ENCODE results near the gene THOC3.
"Not testable (repeated sequence)": the region's sequence is repeated elsewhere in the genome, so short reads cannot be mapped to it uniquely, and the experiment has no call there.

THOC3 gene, protein sequence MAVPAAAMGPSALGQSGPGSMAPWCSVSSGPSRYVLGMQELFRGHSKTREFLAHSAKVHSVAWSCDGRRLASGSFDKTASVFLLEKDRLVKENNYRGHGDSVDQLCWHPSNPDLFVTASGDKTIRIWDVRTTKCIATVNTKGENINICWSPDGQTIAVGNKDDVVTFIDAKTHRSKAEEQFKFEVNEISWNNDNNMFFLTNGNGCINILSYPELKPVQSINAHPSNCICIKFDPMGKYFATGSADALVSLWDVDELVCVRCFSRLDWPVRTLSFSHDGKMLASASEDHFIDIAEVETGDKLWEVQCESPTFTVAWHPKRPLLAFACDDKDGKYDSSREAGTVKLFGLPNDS

DNA sequence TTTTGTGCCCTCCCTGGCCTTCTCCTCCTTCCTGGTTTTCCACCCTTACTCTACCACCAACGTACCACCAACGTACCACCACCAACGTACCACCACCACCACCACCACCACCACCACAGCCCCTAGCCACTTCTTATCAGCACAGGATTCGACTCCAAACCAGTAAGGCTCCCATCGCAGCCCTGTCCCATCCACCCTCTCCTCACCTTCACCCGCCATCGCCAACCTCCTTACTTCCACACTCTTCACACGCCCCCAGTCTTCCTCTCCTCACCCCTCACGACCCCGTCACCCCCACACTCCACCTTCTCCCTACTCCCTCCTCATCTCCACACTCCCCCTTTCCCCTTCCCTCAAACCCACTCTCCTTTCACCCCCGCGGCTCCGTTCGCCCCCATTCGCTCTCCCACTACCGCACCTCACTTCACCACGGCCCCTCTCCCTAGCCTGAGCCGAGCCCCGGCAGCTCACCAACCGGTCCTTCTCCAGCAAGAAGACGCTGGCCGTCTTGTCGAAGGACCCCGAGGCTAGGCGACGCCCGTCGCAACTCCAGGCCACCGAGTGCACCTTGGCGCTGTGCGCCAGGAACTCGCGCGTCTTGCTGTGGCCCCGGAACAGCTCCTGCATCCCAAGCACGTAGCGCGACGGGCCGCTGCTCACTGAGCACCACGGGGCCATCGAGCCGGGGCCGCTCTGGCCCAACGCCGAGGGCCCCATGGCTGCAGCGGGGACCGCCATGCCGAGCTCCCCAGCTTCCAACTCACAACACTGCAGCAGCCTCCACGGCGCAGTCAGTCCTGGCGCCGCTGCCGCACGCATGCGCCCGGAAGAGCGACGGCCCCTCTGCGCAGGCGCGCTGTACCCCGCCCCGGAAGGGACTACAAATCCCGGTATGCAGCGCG lies at the start of gene THOC3:
Gene THOC3, minus strand, starts transcription at position 845 of the 902 bp plus-strand sequence. Its CDS starts 107 bp downstream, at position 738.
- DNase-seq (ENCODE audit: low read depth): peak; percentile 52

DNA sequence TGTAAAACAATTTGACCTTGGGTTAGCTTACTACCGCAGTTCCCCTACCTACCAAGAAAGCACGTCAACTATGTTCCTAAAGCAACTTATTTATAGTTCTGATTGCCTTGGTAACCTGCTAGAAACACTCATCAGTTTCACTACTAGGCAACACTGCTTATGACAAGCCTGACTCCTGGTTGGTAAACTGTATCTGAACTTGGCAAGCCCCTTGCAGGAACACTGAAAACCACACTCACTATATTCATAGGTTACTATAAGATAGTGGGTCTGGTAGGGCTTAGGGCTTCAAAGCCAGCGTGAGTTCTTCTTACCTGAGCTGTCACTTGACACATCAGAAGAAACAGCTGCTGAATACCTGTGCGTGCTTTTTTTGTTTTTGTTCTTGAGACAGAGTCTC lies 49.2 kb upstream of the THOC3 start:
- DNase-seq (ENCODE audit: low read depth): not testable (repeated sequence)

DNA sequence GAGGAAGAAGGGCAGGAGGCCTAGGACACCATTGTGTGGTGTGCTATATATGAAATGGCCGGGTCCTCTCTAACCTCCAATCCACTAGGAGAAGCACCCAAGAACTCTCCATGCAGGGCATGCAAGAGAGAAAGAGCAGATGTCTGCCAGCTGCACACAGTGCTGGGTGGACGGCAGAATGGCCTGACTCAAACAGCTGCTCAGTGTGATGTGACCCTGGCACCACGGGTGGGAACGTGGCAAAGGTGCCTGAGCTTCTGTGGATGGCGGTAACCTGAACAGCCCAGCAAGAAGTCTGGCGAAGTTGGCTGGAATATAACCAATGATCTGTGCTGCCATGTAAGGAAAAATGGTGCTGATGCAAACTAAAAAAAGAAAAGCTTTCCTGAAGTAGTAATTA lies 46.2 kb upstream of the THOC3 start:
- not testable (repeated sequence) for DNase-seq (ENCODE audit: low read depth)

DNA sequence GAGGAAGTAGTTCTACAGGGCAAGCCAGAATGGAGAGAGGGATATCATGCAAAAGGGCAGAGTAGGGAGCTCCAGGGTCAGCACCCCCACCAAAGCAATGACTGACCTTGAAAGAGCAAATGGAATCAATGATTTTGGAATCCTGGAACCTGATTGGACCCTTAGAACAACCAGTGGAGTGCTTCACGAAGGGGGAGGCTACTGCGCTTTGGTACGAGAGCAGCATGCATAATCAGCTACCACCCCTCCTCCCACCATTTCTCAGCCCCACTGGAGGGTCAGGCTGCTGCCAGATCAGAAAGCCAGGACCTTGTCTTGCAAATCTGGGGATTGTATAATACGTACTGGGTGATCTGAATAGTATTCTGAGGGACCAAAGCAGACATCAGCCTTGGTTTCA lies 43.0 kb upstream of the THOC3 start:
- DNase-seq (ENCODE audit: low read depth): not testable (repeated sequence)

DNA sequence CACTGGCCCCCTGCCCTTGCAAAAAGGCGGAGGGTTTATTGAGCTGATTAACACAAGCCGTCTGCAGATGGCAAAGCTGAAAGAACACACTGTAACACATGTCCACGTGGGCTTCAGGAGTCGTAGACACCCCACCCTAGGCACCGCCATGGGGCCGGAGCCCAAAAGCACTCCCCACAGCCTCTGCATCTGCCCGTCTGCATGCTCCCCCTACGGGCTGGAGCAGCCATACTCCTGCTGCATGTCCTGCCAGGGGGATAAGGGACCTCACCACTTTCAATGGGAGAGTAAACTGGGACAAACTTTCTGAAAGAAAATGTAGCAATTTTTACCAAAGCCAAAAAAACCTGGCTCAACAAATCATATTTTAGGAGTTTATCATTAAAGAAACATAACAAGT lies 42.1 kb upstream of the THOC3 start:
- DNase-seq (ENCODE audit: low read depth): not testable (repeated sequence)

DNA sequence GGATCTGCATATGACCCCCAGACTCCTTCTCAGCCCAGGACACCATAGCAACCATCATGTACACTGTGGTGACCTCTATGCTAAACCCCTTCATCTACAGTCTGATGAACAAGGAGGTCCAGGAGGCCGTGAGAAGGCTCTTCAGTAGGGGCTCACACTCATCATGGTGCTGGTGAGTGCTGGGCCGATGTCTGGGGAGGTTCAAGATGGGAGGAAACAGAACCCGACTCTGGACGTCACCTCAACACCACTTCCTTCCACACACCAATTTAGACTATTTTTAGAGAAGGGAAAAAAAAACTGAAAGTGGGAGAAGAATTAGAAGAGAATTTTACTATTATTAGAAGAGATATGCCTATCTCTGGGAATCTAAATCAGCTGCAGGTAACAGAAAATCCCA lies 39.1 kb upstream of the THOC3 start:
- DNase-seq (ENCODE audit: low read depth): not testable (repeated sequence)

DNA sequence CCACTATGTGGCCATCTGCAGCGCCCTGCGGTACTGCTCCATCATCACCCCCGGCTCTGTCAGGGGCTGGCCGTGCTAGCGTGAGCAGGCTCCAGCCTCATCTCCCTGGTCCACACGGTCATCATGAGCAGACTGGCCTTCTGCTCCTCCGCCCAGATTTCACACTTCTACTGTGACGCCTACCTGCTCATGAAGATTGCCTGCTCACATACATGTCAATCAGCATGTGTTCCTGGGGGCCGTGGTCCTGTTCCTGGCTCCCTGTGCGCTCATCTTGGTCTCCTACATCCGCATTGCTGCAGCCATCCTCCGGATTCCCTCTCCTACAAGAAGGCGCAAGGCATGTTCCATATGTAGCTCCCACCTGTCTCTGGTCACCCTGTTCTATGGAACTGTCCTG lies 38.7 kb upstream of the THOC3 start:
- DNase-seq (ENCODE audit: low read depth): not testable (repeated sequence)

DNA sequence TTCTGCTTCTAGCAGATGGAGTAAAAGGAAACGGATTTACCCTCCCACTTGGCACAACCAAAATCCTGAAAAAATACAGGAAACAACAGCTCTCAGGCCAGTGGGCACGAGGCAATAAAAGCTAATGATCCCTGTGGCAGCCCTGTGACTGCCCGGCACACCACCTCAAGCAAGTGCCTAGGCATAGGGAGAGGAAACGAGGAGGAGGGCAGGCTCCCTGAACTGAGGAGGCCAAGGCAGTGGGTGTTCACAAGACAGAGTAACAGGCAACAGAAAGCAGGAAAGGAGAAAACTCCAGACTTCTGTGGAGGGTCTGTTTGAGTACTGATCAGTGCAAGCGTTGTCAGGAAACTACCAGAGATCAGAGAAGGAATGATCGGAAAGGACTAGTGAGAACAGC lies 29.9 kb upstream of the THOC3 start:
- DNase-seq (ENCODE audit: low read depth): not testable (repeated sequence)

DNA sequence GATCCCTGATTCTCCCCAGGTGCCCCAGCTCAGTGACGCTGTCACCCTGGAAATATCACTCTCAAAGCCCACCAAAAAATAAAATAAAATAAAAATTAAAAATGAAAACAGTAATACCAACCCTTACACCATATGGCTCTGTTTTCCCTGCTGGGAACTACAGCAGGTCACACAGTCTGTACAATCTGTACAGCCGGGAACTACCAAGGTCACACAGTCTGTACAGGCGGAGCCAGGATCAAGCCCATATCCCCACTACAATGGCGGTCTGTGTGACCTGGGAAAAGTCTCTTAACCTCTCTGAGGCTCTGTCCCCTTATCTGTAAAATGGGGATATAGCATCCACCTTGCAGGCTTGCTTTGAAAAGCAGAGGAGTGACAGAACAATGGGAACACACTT lies 29.4 kb upstream of the THOC3 start:
- DNase-seq (ENCODE audit: low read depth): not testable (repeated sequence)

DNA sequence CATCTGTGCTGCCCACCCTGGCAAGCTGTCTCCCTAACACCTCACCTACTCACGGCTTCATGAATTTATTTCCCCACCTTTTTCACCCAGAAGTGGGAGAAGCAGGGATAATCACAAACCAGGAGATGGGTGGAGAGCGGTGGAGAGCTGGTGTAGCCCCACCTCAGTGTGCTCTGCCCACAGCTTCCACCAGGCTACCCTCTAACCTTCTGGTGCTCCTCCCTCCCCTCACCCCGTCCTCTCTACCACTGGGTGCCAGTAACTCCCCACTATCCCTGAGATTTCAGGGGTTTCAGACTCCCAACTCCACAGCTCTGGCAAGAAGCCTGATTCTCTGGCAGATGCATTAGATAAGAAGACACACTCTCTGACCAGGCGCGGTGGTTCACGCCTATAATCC lies 28.7 kb upstream of the THOC3 start:
- DNase-seq (ENCODE audit: low read depth): not testable (repeated sequence)

DNA sequence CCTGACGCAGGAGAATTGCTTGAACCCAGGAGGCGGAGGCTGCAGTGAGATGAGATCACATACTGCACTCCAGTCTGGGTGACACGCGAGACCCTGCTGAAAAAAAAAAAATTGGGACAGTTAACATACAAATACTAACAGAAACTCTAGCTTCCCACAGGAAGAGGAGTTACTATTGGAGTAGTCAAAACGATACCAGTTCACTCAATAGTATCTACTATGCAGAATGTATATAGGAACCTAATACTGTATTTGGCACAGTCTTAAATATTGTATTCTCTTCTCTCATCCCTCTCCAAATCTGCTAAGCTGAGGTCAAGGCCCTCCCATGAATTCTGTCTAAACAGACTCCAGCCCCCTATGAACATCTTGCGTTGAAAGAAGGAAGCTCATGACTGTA lies 27.4 kb upstream of the THOC3 start:
- DNase-seq (ENCODE audit: low read depth): not testable (repeated sequence)

DNA sequence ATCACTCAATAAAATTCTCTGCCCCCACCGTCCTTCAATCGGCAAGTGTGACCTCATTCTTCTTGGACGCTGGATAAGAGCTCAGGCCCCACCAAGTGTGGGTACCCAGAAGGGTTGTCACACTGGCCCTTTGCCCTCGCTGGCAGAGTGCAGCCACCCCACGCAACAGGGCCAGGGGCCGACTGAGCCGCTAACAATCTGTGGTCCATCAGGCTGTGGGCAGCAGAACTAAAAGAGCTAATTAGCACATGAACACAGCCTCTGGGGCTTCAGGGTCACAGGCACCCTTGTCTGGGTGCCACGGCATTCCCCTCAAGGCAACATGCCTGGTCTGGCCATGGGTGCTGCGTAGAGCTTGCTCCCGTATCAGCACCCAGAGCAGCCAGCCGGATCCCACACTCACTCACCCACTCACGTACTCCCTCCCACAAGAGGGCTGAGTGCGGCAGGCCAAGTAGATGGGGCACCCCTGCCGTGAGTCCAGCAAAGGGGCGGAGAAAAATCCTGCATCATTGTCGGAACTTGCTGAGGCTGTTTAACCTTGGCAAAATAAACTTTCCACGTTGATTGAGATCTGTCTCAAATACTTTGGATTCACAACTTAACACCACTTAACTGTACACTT lies 11.4 kb upstream of the THOC3 start:
- not testable (repeated sequence) for DNase-seq (ENCODE audit: low read depth)

DNA sequence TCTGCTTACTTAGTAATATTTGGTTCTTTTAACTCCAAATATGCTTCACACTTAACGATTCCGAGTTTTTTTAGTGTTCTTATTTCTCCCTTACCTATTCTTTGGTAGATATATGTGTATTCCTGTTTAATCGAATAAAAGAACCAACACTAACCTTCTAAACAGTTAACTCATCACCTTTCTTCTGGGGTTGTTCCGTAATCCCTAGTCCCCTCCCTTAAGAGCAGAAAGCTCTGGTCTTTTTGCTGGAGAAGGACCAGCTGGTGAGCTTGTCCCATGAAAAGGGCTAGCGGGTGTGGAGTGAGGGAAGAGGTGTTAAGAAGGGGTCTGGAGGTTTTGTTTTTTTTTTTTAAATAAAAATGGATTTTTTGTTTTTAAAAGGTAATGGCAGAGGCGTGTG lies 266 bp upstream of the THOC3 start:
- not testable (repeated sequence) for DNase-seq (ENCODE audit: low read depth)

DNA sequence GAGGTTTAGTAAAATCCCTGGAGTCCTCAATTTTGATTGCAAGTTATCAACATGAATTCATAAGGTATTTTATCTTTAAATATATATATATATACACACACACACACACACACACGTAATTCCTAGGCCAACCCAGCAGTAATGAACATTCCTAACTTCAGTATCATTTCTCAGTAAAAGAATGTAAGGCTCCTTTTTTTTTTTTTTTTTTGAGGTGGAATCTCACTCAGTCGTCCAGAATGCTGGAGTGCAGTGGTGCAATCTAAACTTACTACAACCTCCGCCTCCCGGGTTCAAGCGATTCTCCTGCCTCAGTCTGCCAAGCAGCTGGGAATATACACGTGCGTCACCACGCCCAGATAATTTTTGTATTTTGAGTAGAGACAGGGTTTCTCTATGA lies 5.8 kb downstream of the THOC3 start:
- DNase-seq (ENCODE audit: low read depth): not testable (repeated sequence)

DNA sequence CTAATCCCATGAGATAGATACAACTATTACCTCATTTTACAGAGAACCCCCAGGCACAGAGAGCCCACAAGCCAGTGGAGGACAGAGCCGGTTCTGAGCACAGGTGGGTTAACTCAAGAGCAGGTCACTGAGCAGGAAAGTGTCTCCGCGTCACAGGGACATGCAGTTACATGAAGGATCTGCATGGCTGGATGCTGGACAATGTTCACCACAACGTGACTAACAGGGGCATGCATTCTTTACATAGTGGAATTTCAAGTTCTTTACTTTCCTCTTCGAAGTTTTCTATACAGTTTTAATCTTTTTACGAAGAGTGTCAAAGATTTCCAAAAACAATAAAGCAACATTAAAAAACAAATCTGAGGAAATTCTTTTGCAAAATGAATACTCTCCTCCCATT lies 7.9 kb downstream of the THOC3 start:
- DNase-seq (ENCODE audit: low read depth): not testable (repeated sequence)

DNA sequence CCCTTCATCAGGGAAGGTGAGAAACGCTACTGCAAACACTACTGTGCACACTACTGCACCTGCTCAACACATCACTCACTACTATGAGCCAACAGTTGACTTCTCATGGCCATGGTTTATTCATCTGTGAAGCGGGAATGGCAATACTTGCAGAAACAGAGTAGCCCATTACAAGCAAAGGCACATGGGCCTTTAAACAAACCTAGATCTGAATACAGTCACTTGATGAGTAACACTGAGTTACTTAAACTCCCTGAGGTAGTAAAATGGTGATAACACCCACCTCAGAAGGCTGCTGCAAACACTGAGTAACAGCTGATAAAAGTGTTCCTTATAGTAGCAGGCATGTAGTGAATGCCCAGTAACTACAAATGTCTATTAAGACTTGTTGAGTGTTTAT lies 9.6 kb downstream of the THOC3 start:
- DNase-seq (ENCODE audit: low read depth): not testable (repeated sequence)

DNA sequence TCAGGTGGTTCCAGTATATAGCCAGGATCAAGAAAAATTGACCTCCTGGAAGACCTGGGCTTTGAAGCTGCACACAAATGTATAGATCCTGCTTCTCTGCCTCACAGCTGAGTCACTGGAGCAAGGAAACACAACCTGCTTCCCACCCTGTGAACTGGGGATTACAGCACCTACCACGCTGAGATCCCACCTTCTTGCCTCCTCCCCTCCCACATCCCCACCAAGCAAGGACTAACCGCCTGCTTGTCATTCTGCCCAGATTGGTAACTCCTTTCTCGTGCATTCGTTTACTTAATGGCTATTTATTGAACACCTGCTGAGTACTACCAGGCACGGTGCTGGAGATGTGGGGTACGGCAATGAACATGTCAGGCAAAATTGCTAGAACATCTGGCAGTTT lies 14.0 kb downstream of the THOC3 start:
- DNase-seq (ENCODE audit: low read depth): not testable (repeated sequence)

DNA sequence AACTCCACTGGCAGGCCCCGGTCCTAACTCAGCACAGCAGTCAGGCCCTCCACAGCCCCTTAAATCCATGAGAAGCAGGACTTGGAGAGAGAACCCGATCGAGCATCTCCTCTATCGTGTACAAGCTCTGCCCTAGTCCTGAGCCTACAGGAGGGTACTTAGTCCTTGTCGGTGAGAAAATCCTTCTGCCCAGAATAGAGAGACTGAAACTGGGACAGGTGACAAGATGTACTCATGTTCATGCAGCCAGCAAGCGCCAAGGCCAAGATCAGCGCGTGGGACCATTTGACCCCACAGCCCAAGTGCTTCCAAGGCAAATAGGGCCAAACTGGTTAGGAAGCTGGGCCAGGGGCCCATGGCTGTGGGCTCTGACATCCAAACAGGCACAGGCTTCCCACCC lies 15.3 kb downstream of the THOC3 start:
- not testable (repeated sequence) for DNase-seq (ENCODE audit: low read depth)

DNA sequence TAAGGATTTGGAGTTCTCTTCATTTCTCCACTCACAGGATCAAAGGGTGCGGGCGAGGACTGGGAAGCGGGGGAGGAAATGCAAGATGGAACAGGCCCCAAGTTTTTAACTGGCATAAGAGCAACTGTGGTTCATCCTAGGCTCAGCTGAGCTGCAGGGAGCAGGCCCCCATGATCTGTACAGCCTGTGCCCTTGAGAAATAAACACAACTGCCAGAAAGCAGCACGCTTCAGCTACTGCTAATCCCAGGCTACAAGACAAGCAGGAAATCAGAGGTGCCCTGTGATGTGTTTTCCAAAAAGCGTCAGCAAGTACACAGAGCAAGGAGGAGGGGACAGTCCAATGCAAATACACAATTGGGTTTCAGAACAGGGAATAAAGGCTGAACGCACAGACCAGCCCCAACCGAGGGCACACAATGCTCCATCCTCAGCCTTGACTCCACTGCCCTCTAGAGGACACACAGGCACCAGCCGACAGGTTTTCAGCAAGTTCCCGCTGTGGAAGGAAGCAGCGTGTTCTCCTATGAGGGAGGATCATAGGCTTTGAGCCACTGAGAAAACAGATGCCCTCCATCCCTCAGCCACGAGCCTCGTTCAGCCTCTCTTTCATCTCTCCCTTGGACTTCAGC lies 16.7 kb downstream of the THOC3 start:
- not testable (repeated sequence) for DNase-seq (ENCODE audit: low read depth)

DNA sequence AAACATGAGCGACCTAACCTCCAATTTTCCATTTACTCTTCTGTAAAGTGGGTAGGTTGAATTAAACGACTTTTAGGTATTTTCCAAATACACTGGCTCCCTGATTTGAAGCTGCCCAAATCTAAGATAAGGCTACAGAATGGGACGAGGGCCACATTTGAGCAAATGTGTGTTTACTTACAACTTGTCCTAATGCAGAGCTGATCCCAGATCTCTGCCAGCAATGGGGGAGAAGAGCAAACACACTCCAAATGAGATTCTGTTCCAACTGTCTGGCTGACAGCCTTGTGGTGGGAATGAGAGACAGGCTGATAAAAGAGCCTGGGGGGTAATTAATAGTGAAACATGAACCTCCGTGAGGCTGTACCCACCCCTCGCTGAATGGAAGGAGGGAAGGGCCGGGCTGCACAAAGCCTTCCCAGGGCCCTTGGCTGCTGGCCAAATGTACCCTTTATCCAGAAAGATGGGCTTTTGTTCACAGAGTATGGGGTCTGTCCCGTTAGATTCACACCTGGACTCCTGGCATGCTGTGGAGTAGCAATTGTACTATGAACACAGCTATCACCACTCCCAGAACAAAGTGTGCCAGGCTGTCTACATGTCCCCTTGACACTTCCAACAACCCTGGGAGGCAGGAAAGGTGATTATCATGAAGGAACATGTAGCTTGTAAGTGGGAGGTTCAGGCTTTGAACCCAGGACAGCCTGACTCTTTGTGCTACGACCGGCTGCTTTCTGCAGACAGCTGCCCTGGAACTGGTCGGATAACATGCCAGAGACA lies 19.6 kb downstream of the THOC3 start:
- not testable (repeated sequence) for DNase-seq (ENCODE audit: low read depth)

DNA sequence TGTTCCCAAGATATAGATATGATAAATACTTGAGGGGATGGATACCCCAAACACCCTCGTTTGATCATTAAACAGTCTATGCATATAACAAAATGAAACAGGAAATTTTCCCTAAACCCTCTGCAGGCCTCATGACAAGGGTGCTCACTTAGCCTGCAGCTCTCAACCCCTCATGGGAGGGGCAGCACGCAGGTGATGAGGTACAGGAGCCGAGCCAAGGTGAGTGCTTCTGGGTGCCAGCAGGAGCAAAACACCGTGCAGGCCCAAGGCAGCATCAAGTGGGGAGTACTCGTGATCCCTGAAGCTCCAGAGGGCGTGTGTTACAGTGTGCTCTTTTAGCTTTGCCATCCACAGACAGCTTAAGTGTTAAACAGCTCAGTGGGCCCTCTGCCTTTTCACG lies 24.9 kb downstream of the THOC3 start:
- DNase-seq (ENCODE audit: low read depth): not testable (repeated sequence)

Data from activated gamma-delta T cell treated with anti-CD3 and anti-CD28 coated beads, Interleukin-2, amount 50 U/mL, for 16 hours (primary cell).